GM21786 (cell line): ENCODE results near the gene KLK6.

ENCODE experiments used
- ATAC-seq: cut with Tn5 transposase; IDR thresholded peaks from one replicate; pipeline ENCODE4 v1.9.1; 2021; ENCODE audit not compliant: unreplicated experiment

Gene KLK6

GRCh38 chr19:50912727-50913716 is 56.4 kb downstream of the KLK6 start:
- ATAC-seq: no peak

GRCh38 chr19:50912102-50912599 is 57.2 kb downstream of the KLK6 start:
- no peak for ATAC-seq

- ATAC-seq: no peak
Observed at GRCh38 chr19:50911206-50912101, 57.9 kb downstream of the KLK6 start, which contains the start of gene KLK4. Gene KLK4 (minus strand): TSS chr19:50911395. CDS start chr19:50910738, 657 bp downstream.

GRCh38 chr19:50910722-50911121 is 58.7 kb downstream of the KLK6 start:
- ATAC-seq: no peak

GRCh38 chr19:50909240-50910070 is 59.9 kb downstream of the KLK6 start:
- no peak for ATAC-seq
